ENCODE data around the gene PLAGL1. TPM values are rescaled to one million over a fixed set of nuclear protein-coding genes. Genes with fewer than 3 reads are reported as not detected.
"Not testable (repeated sequence)": the region's sequence is repeated elsewhere in the genome, so short reads cannot be mapped to it uniquely, and the experiment has no call there.

PLAGL1 gene
- total RNA-seq, result 10.9 TPM
- long read RNA-seq, partial matches to known transcripts, result 0 of 4 reads
- long read RNA-seq, other reads (novel, unspliced or antisense), result 4 of 4 reads

- DNase-seq (peak; percentile 87), ATAC-seq (peak; percentile 98)
- intact Hi-C loops (cut with micrococcal nuclease), result no loop called here
Observed at GRCh38 chr6:144008120-144008811, at the start of gene PLAGL1. Gene PLAGL1, minus strand, starts transcription at chr6:144008259. Its CDS starts 60,123 bp downstream, at chr6:143948136.

- DNase-seq (no peak), ATAC-seq (no peak)
Observed at GRCh38 chr6:144055121-144055931, 47.3 kb upstream of the PLAGL1 start.

GRCh38 chr6:144053601-144054000, 45.5 kb upstream of the PLAGL1 start:
- DNase-seq, result no peak
- no peak for ATAC-seq
- intact Hi-C loops (cut with micrococcal nuclease), result no loop called here

More at GRCh38 chr6:144055121-144055931, 47.3 kb upstream of the PLAGL1 start:
- intact Hi-C loops (cut with micrococcal nuclease), result no loop called here

DNA sequence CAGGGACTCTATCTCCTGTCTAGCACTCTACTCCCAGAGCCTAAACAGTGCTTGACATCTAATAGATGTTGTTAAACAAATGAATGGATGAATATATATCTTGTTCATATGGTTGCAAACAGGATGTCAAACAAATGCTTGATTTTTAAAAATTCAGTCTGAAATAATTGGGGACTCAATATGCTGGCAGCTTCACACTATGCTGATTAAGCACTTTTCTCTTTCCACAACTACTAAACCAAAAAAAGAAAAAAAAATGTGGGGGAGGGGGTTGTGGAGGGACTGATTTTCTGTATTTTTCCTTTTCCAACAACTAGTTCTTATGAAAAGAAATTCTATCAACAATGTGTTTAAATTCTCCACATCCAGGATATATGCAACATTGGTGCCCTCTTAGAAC, 44.4 kb upstream of the PLAGL1 start:
- DNase-seq, result no peak
- intact Hi-C loops (cut with micrococcal nuclease), result no loop called here

DNA sequence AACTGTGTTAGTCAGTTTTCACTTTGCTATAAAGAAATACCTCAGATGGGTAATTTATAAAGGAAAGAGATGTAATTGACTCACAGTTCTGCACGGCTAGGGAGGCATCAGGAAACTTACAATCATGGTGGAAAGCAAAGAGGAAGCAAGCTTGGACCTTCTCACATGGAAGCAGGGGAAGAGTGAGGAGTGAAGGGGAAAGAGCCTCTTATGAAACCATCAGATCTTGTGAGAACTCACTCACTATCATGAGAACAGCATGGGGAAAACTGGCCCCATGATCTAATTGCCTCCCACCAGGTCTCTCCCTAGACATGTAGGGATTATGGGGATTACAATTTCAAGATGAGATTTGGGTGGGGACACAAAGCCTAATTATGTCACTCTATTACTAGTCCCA, 41.3 kb upstream of the PLAGL1 start:
- DNase-seq (no peak), ATAC-seq (no peak)
- intact Hi-C loops (cut with micrococcal nuclease), result no loop called here

More for the DNA sequence above, 44.4 kb upstream of the PLAGL1 start:
- ATAC-seq, result no peak

DNA sequence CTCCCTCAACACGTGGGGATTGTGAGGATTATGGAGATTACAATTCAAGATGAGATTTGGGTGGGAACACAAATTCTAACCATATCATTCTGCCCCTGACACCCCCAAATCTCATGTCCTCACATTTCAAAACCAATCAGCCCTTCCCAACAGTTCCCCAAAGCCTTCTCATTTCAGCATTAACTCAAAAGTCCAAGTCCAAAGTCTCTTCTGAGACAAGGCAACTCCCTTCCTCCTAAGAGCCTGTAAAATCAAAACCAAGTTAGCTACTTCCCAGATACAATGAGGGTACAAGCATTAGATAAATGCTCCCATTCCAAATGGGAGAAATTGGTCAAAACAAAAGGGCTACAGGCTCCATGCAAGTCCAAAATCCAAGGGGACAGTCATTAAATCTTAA, 39.6 kb upstream of the PLAGL1 start:
- intact Hi-C loops (cut with micrococcal nuclease), result no loop called here
- ATAC-seq, result no peak
- DNase-seq, result no peak

DNA sequence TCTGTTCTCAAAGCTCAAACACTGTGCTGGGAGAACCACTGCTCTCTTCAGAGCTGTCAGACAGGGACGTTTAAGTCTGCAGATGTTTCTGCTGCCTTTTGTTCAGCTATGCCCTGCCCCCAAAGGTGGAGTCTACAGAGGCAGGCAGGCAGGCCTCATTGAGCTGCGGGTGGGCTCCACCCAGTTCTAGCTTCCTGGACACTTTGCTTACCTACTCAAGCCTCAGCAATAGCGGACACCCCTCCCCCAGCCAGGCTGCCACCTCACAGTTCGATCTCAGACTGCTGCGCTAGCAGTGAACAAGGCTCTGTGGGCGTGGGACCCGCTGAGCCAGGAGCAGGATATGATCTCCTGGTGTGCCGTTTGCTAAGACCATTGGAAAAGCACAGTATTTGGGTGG, 38.6 kb upstream of the PLAGL1 start:
- intact Hi-C loops (cut with micrococcal nuclease); DNase-seq; ATAC-seq: not testable (repeated sequence)

GRCh38 chr6:144044989-144045388, 36.9 kb upstream of the PLAGL1 start:
- intact Hi-C loops (cut with micrococcal nuclease); ATAC-seq; DNase-seq: not testable (repeated sequence)

GRCh38 chr6:144036835-144037195, 28.8 kb upstream of the PLAGL1 start:
- intact Hi-C loops (cut with micrococcal nuclease), result no loop called here
- ATAC-seq, result no peak
- no peak for DNase-seq

GRCh38 chr6:144036064-144036834, 28.2 kb upstream of the PLAGL1 start:
- DNase-seq, result no peak
- peak; percentile 73 for ATAC-seq
- intact Hi-C loops (cut with micrococcal nuclease), result no loop called here

GRCh38 chr6:144035416-144035815, 27.4 kb upstream of the PLAGL1 start:
- intact Hi-C loops (cut with micrococcal nuclease), result no loop called here
- no peak for ATAC-seq
- no peak for DNase-seq

DNA sequence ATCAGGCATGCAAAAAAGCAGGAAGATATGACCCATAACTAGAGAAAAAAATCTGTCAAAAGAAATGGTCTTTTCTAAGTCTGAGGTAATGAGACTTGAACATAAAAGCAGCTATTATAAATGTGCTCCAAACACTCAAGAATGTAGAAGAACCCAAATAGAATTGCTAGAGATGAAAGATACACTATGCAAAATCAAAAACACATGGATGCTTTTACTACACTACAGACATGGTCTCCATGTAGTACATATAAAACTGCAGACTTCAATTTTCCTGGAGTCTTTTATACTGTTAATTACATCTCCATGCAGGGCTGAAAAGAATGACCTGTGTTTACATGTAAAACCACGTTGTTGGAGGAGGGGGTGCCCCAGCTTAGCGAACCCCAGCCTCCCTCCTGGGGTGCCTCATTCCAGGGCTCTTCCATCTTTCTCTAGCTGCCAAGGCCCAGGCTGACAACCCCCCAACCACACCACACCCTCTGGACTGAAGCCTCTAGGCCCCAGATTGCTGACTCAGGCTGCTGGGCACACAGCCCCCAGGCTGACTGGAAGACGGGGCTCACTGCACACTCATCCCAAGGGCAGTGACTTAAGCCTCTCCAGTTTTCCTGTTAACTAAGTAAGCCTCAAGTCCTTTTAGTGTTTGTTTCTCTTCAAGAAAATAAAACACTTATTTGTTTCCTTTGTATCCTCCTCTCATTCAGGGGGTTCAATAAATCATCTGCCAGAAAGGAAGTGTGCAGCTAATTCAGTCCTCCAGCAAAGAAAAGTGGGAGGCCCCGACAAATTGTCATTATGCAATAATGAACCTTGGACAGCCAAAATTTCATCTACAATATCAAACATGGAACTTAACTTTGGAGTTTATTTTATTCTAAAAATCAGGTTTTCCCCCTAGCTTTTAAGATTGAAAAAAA, 26.0 kb upstream of the PLAGL1 start:
- intact Hi-C loops (cut with micrococcal nuclease), result no loop called here
- DNase-seq, result no peak
- no peak for ATAC-seq

- no peak for DNase-seq
- no peak for ATAC-seq
- intact Hi-C loops (cut with micrococcal nuclease), result no loop called here
Observed at GRCh38 chr6:144029452-144029851, 21.4 kb upstream of the PLAGL1 start.

GRCh38 chr6:144027932-144028587, 20.0 kb upstream of the PLAGL1 start:
- intact Hi-C loops (cut with micrococcal nuclease), result no loop called here
- DNase-seq, result no peak
- ATAC-seq, result no peak

DNA sequence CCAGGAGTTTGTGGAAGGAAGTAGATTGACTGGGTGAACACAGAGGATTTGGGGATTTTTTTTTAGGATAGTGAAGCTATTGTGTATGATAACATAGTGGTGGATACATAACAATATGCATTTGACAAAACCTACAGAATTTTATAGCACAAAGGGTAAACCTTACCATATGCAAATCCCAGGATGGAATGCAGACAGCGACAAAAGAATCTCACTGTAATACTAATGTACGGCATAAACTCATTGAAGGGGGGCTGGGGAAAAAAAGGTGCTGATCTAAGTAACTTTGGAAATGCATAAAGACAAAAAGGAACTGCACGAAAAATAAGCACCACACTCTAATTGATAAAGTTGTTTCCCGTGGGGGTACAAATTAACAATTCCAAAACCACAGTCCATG, 15.2 kb upstream of the PLAGL1 start:
- intact Hi-C loops (cut with micrococcal nuclease), result no loop called here
- no peak for DNase-seq
- no peak for ATAC-seq

GRCh38 chr6:144019929-144020328, 11.9 kb upstream of the PLAGL1 start:
- intact Hi-C loops (cut with micrococcal nuclease), result no loop called here
- ATAC-seq, result no peak

GRCh38 chr6:144017166-144018094, 9.4 kb upstream of the PLAGL1 start:
- intact Hi-C loops (cut with micrococcal nuclease), result no loop called here
- DNase-seq, result no peak
- ATAC-seq, result no peak

More at GRCh38 chr6:144019929-144020328, 11.9 kb upstream of the PLAGL1 start:
- DNase-seq, result no peak
